Right lobe of liver (tissue), 6 donors: Measurements from ENCODE around the gene GAREM1. TPM values are rescaled to one million over a fixed set of nuclear protein-coding genes. Genes with fewer than 3 reads are reported as not detected.

Experiments used
- ATAC-seq, 4 donors: fragments of 200-7000 bp; cut with Tn5 transposase; one replicate each; pipeline ENCODE4 v1.9.1; 2020; ENCODE audit warnings: mild to moderate bottlenecking in 4 of 4, moderate library complexity in 4 of 4
- DNase-seq, 3 donors: peaks; one replicate each; pipeline ENCODE4 v3.0.0-alpha.2; 2020
- H3K27ac ChIP-seq, 3 donors: fragments of 200-600 bp; one replicate each; pipeline ENCODE4 v1.8.0; 2022
- H3K27me3 ChIP-seq, 2 donors: fragments of 200-600 bp; one replicate each; pipeline ENCODE4 v1.8.0; 2022
- H3K36me3 ChIP-seq, 4 donors: fragments of 200-600 bp; sonication (generic) in 1 of 4; one replicate each; pipeline versions ENCODE4 v1.5.1 to v1.8.0; 2017 to 2022; ENCODE audit warnings: control low read depth in 1 of 4
- H3K4me1 ChIP-seq, 4 donors: fragments of 200-600 bp; sonication (generic) in 1 of 4; one replicate each; pipeline versions ENCODE4 v1.5.1 to v1.8.0; 2017 to 2022; ENCODE audit warnings: control low read depth in 1 of 4
- H3K4me3 ChIP-seq, 3 donors: fragments of 200-600 bp; one replicate each; pipeline ENCODE4 v1.8.0; 2022
- H3K9me3 ChIP-seq, 4 donors: fragments of 200-600 bp; sonication (generic) in 1 of 4; one replicate each; pipeline versions ENCODE4 v1.5.1 to v1.8.0; 2017 to 2022; ENCODE audit warnings: control low read depth in 1 of 4
- CTCF ChIP-seq, 4 donors: fragments of 200-600 bp in 3 of 4; fragments of 450-650 bp in 1 of 4; IDR thresholded peaks; one replicate each; pipeline versions ENCODE4 v1.5.1 to v1.8.0; 2016 to 2022; ENCODE audit warnings: antibody characterized with exemption in 4 of 4, mild to moderate bottlenecking in 2 of 4
- POLR2A ChIP-seq: fragments of 450-650 bp; IDR thresholded peaks from one replicate; pipeline ENCODE4 v1.6.1; 2017; ENCODE audit warnings: antibody characterized with exemption, mild to moderate bottlenecking
- WGBS: methylation state at CpG from one replicate; pipeline ENCODE4 v1.1.6; 2018; ENCODE audit warnings: low coverage, low lambda C conversion rate; ENCODE audit not compliant: insufficient coverage; ENCODE audit errors: missing lambda C conversion rate; 5-methylcytosine and 5-hydroxymethylcytosine counted together
- intact Hi-C, 2 donors: fragments of 100-400 bp; cut with DNase I; formaldehyde crosslinking; loops; one replicate each; pipeline versions ENCODE4 v1.11.2 to v1.14.1; 2022
- total RNA-seq, 6 experiments: library from RNA; depleted of rRNA in 2 of 6; stranded (reverse); fragments of >200 nt in 2 of 6; fragmentation: NEBNext Ultra II Directional in 3 of 6; extraction: Animal tissue kit (Norgen Biotek cat#: 25700) in 3 of 6; gene quantifications; one replicate each; pipeline versions ENCODE4 v1.1.0 to v1.2.4, GENCODE V29; 2016 to 2023
- donor health status: DM: no; HTN: yes; CAD: no.
- donor health status: DM: no; HTN: no; CAD: no.
- donor health status: DM: no; HTN: no; CAD: no.
- donor health status: DM: no; HTN: yes; CAD: no.
- donor health status: DM: no; HTN: yes; CAD: no.

The GAREM1 gene
- total RNA-seq, 6 experiments from 2014 or later, result 5.5 to 11.3 (median 6.6) TPM

GRCh38 chr18:32442575-32442974 is 28.1 kb downstream of the GAREM1 start:
- H3K27ac ChIP-seq, result no peak overlapping the region
- intact Hi-C loops, result no loop called here
- no peak for ATAC-seq
- H3K4me3 ChIP-seq, result no peak overlapping the region
- H3K27me3 ChIP-seq, result no peaks in the 10 kb centered on the region
- H3K9me3 ChIP-seq, result no peaks in the 10 kb centered on the region
- no peaks in the 10 kb centered on the region for H3K36me3 ChIP-seq
- peaks cover 0 to 12% (median 0%) of the 10 kb centered on the region in 4 donors for H3K4me1 ChIP-seq
- DNase-seq, result no peak
- no peak for TF ChIP-seq CTCF (IDR thresholded peaks at IDR 0.05)
- TF ChIP-seq POLR2A, result no peak

- H3K9me3 ChIP-seq, result no peaks in the 10 kb centered on the region
- H3K36me3 ChIP-seq, result no peaks in the 10 kb centered on the region
- intact Hi-C loops, result no loop called here
- H3K27ac ChIP-seq, result no peak overlapping the region
- 66% methylated on average over 8 of the region's 8 CpGs for WGBS
- H3K4me1 ChIP-seq, result peaks cover 0 to 17% (median 0%) of the 10 kb centered on the region in 4 donors
- no peak for TF ChIP-seq CTCF (IDR thresholded peaks at IDR 0.05)
- no peak for TF ChIP-seq POLR2A
- H3K4me3 ChIP-seq, result no peak overlapping the region
- H3K27me3 ChIP-seq, result no peaks in the 10 kb centered on the region
- DNase-seq, result no peak
- ATAC-seq, result peak in 1 of 4 donors; percentile 16
These were observed 29.1 kb downstream of the GAREM1 start for GRCh38 chr18:32441533-32441932.

DNA sequence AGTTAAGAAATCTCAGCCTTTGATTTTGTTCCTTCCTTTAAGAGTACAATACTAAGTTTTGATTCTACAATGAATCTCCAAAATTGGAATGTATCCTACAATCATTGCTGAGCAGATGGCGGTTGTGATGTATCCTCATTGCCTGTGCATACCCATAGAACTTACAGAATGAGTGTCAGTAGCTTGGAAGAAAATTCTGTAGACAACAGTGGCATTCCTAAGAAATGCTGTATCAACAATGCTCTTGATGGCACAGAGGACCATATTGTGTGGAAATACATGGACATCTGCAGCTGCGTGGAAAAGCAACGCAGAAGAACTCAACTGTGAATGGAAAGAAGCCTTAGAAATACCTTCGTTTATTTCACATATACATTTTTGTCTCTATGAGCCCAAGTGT is 30.2 kb downstream of the GAREM1 start:
- no peak overlapping the region for H3K27ac ChIP-seq
- ATAC-seq (no peak), DNase-seq (no peak)
- no peaks in the 10 kb centered on the region for H3K9me3 ChIP-seq
- no peaks in the 10 kb centered on the region for H3K27me3 ChIP-seq
- WGBS, result 90% methylated on average over 4 of the region's 4 CpGs
- H3K4me3 ChIP-seq, result no peak overlapping the region
- no peak for TF ChIP-seq POLR2A
- TF ChIP-seq CTCF (IDR thresholded peaks at IDR 0.05), result no peak
- no peaks in the 10 kb centered on the region for H3K36me3 ChIP-seq
- intact Hi-C loops, result no loop called here
- peaks cover 0 to 27% (median 0%) of the 10 kb centered on the region in 4 donors for H3K4me1 ChIP-seq

DNA sequence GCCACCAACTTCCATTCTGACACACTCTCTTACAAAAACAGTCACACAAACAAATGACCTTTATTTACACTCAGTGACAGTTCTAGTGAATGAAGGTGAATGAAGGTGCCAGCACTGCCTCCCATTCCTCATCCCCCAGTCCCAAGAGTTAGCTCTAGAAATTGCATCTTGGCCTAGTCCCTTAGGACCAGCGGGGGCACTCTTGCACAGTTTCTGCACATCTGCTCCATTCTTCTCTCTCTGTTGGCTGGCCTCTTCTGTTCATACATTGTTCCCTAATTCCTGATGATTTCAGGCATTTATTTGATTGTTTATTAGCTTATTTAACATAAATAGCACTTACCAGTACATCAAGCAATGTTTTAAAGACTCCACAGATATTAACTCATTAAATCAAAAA is 30.9 kb downstream of the GAREM1 start:
- H3K9me3 ChIP-seq, result no peaks in the 10 kb centered on the region
- no peak for DNase-seq
- ATAC-seq, result no peak
- H3K4me1 ChIP-seq, result peaks cover 0 to 34% (median 0%) of the 10 kb centered on the region in 4 donors
- H3K27ac ChIP-seq, result no peak overlapping the region
- H3K36me3 ChIP-seq, result no peaks in the 10 kb centered on the region
- no peak overlapping the region for H3K4me3 ChIP-seq
- no peaks in the 10 kb centered on the region for H3K27me3 ChIP-seq
- peak in 1 of 4 donors; percentile 32 for TF ChIP-seq CTCF (IDR thresholded peaks at IDR 0.05)
- TF ChIP-seq POLR2A, result no peak
- intact Hi-C loops, result no loop called here
- 100% methylated on average over 1 of the region's 1 CpG for WGBS

GRCh38 chr18:32439241-32439640 is 31.4 kb downstream of the GAREM1 start:
- Histone ChIP-seq H3K4me3 (no peak overlapping the region), H3K9me3 (no peaks in the 10 kb centered on the region), H3K36me3 (no peaks in the 10 kb centered on the region), H3K4me1 (peaks cover 0 to 38% (median 0%) of the 10 kb centered on the region in 4 donors), H3K27ac (no peak overlapping the region), H3K27me3 (no peaks in the 10 kb centered on the region)
- TF ChIP-seq CTCF (IDR thresholded peaks at IDR 0.05) (no peak), POLR2A (no peak)
- DNase-seq (no peak), ATAC-seq (no peak)
- 76% methylated on average over 2 of the region's 2 CpGs for WGBS
- intact Hi-C loops, result no loop called here
